CD8-positive, alpha-beta memory T cell (primary cell): Measurements from ENCODE around the gene IL2. TPM values are rescaled to one million over a fixed set of nuclear protein-coding genes. Genes with fewer than 3 reads are reported as not detected.
A peak's percentile ranks its signal among the peaks of the same experiment; 100 is the strongest.

Experiments
- CTCF ChIA-PET: fragments of 350-600 bp; sonication (Branson Sonifier 250); formaldehyde crosslinking; loops from one replicate; lab custom pipeline; 2021; ENCODE audit warnings: antibody characterized with exemption; lab: Charles Lee
- POLR2A ChIA-PET: fragments of 350-600 bp; sonication (Branson Sonifier 250); formaldehyde crosslinking; loops from one replicate; lab custom pipeline; 2021; ENCODE audit warnings: antibody characterized with exemption; lab: Charles Lee
- DNase-seq, 5 donors: peaks; one replicate each; pipeline versions ENCODE4 v3.0.0 to v3.0.0-alpha.2; 2020 to 2022; ENCODE audit warnings: mixed read lengths in 1 of 5
- H3K27ac ChIP-seq: one replicate; pipeline ENCODE4 v1.7.0; 2013; ENCODE audit warnings: low read depth, mild to moderate bottlenecking, low read length, moderate library complexity
- H3K27me3 ChIP-seq: 2 replicates; pipeline ENCODE4 v1.7.0; 2013; ENCODE audit warnings: low read length, mild to moderate bottlenecking; ENCODE audit not compliant: insufficient read depth, poor library complexity, severe bottlenecking
- H3K36me3 ChIP-seq: 2 replicates; pipeline ENCODE4 v1.7.0; 2013; ENCODE audit warnings: mild to moderate bottlenecking, low read length, moderate library complexity; ENCODE audit not compliant: insufficient read depth
- H3K4me1 ChIP-seq: 2 replicates; pipeline ENCODE4 v1.7.0; 2013; ENCODE audit warnings: mild to moderate bottlenecking, low read length, moderate library complexity; ENCODE audit not compliant: insufficient read depth
- H3K4me3 ChIP-seq: 2 replicates; pipeline ENCODE4 v1.7.0; 2013; ENCODE audit warnings: mild to moderate bottlenecking, low read length
- H3K9me3 ChIP-seq: 2 replicates; pipeline ENCODE4 v1.7.0; 2013; ENCODE audit warnings: mild to moderate bottlenecking, low read length
- H3K27ac Mint-ChIP-seq, 8 donors: one replicate each; pipeline ENCODE4 v1.8.0; 2020 to 2021; ENCODE audit warnings: mixed read lengths in 8 of 8, mild to moderate bottlenecking in 6 of 8, inconsistent platforms in 3 of 8, moderate library complexity in 3 of 8
- H3K27me3 Mint-ChIP-seq, 2 donors: one replicate each; pipeline ENCODE4 v1.8.0; 2020 to 2021; ENCODE audit warnings: mixed read lengths in 2 of 2, mild to moderate bottlenecking in 1 of 2, moderate library complexity in 1 of 2
- H3K36me3 Mint-ChIP-seq, 3 donors: one replicate each; pipeline ENCODE4 v1.8.0; 2020 to 2021; ENCODE audit warnings: mixed read lengths in 3 of 3, inconsistent platforms in 1 of 3, mild to moderate bottlenecking in 1 of 3
- H3K4me1 Mint-ChIP-seq, 3 donors: one replicate each; pipeline ENCODE4 v1.8.0; 2020 to 2021; ENCODE audit warnings: mixed read lengths in 3 of 3, inconsistent platforms in 1 of 3, mild to moderate bottlenecking in 1 of 3
- H3K4me3 Mint-ChIP-seq, 7 donors: one replicate each; pipeline ENCODE4 v1.8.0; 2020 to 2021; ENCODE audit warnings: mixed read lengths in 7 of 7, mild to moderate bottlenecking in 6 of 7, moderate library complexity in 4 of 7, inconsistent platforms in 2 of 7
- H3K9me3 Mint-ChIP-seq, 5 donors: one replicate each; pipeline ENCODE4 v1.8.0; 2020 to 2022; ENCODE audit warnings: mixed read lengths in 5 of 5, mild to moderate bottlenecking in 3 of 5, moderate library complexity in 2 of 5, inconsistent platforms in 1 of 5
- polyA plus RNA-seq: library from polyadenylated mRNA; unstranded; fragments of 300-500 nt; fragmentation: Illumina TruSeq; gene quantifications from one replicate; pipeline ENCODE4 v1.2.3, GENCODE V29; 2021
- total RNA-seq, 2 experiments: library from RNA; stranded (reverse); gene quantifications; one replicate each; pipeline ENCODE4 v1.2.3, GENCODE V29; 2021

Gene IL2
- total RNA-seq = 100 to 1,000 TPM; 173 to 179 TPM
- polyA plus RNA-seq = 0.46 TPM

- Mint-ChIP-seq H3K27ac (peak within 1 kb of the TSS; percentile 63 to 95 (median 86)), H3K4me3 (peak within 1 kb of the TSS; percentile 16 to 87 (median 80)), H3K36me3 (peaks cover 0 to 7% (median 2%) of the 10 kb centered on the region in 3 donors), H3K27me3 (no peaks in the 10 kb centered on the region), H3K4me1 (peaks cover 52 to 71% (median 66%) of the 10 kb centered on the region in 3 donors), H3K9me3 (no peaks in the 10 kb centered on the region)
- no peak within 1 kb of the TSS for H3K27ac ChIP-seq
- H3K36me3 ChIP-seq = no peaks in the 10 kb centered on the region
- ChIA-PET POLR2A (interaction anchor here (0.7 to 1.4 kb wide), 2 partner anchors 141 to 276 kb away, joined by 4 to 5 read pairs; partner anchors contain the start of gene BBS12), CTCF (interaction anchor here (0.8 to 1.8 kb wide), 3 partner anchors 10 to 122 kb away, joined by 3 to 5 read pairs (median 4); no protein-coding TSS in a partner anchor)
- no peaks in the 10 kb centered on the region for H3K9me3 ChIP-seq
- H3K27me3 ChIP-seq = no peaks in the 10 kb centered on the region
- peak in 1 of 5 donors; percentile 16 for DNase-seq
- H3K4me1 ChIP-seq = peaks cover 43% of the 10 kb centered on the region
- peak within 1 kb of the TSS; percentile 27 for H3K4me3 ChIP-seq
Measured at GRCh38 chr4:122456231-122457116, at the start of gene IL2. IL2 (minus strand) TSS chr4:122456725; CDS start chr4:122456440, 285 bp downstream.

- Mint-ChIP-seq H3K27me3 (peaks cover 0 to 3% of the 10 kb centered on the region in 2 donors), H3K4me1 (peaks cover 9 to 29% (median 24%) of the 10 kb centered on the region in 3 donors), H3K36me3 (no peaks in the 10 kb centered on the region), H3K4me3 (no peak overlapping the region), H3K27ac (peak overlapping the region in 3 of 8 donors; percentile 31 to 71 (median 44)), H3K9me3 (peaks cover 0 to 2% (median 0%) of the 10 kb centered on the region in 5 donors)
- ChIA-PET POLR2A (no interaction called here), CTCF (no interaction called here)
- Histone ChIP-seq H3K27me3 (no peaks in the 10 kb centered on the region), H3K36me3 (no peaks in the 10 kb centered on the region), H3K4me3 (no peak overlapping the region), H3K27ac (no peak overlapping the region), H3K9me3 (no peaks in the 10 kb centered on the region), H3K4me1 (no peaks in the 10 kb centered on the region)
- DNase-seq = no peak
Measured at GRCh38 chr4:122503214-122503613, 46.7 kb upstream of the IL2 start.

DNA sequence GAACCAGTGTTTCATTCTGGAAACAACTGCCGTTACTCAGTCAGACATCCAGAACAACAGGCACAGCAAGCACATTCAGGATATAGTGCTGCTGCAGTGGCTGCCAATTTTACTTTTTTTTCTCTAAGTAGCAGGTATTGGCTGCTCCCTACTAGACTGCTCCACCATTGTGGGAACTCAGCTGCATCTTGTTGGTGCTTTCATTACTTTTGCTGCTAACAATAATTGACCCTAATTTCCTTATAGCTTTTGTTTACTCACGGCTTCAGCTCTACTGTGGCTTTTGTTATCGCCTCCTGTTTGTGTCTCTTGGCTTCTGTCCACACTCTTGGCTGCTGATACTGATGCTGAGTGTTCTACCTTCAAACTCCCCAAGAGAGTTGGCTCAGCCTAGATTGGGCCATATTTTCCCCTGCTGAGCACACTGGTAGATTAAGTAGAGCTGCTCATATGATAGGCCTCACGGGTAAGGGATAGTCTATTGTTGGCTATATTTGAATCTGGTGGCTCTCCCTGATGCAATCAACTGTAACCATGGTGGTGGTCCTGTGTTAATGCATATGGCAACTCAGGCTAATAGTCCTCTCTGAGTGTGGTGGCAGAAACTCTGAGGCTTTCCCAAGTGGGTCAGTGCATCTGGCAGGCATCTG is 44.5 kb upstream of the IL2 start:
- Histone ChIP-seq H3K4me1 (no peaks in the 10 kb centered on the region), H3K4me3 (no peak overlapping the region), H3K36me3 (no peaks in the 10 kb centered on the region), H3K27me3 (no peaks in the 10 kb centered on the region), H3K9me3 (no peaks in the 10 kb centered on the region), H3K27ac (no peak overlapping the region)
- Mint-ChIP-seq H3K27me3 (peaks cover 0 to 2% of the 10 kb centered on the region in 2 donors), H3K4me3 (no peak overlapping the region), H3K36me3 (no peaks in the 10 kb centered on the region), H3K4me1 (peaks cover 2 to 14% (median 14%) of the 10 kb centered on the region in 3 donors), H3K9me3 (peaks cover 0 to 2% (median 0%) of the 10 kb centered on the region in 5 donors), H3K27ac (no peak overlapping the region)
- DNase-seq = no peak
- CTCF ChIA-PET = no interaction called here
- POLR2A ChIA-PET = no interaction called here

DNA sequence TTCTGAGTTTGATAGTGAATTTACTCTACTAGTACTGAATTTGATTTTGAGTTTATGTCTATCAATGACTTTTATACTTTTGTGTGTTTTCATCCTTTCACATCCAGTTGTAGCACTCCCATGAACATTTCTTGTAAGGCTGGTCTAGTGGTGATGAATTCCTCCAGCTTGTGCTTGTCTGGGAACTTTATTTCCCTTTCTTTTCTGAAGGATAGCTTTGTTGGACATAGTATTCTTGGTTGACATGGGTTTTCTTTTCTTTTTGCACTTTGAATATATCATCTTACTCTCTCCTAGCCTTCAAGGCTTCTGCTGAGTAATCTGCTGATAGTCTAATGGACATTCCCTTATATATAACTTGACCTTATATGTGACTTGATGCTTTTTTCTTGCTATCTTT is 32.5 kb upstream of the IL2 start:
- Mint-ChIP-seq H3K9me3 (peaks cover 29 to 45% (median 32%) of the 10 kb centered on the region in 5 donors), H3K4me3 (no peak overlapping the region), H3K4me1 (no peaks in the 10 kb centered on the region), H3K27me3 (peaks cover 0 to 3% of the 10 kb centered on the region in 2 donors), H3K27ac (no peak overlapping the region), H3K36me3 (peaks cover 0 to 4% (median 2%) of the 10 kb centered on the region in 3 donors)
- Histone ChIP-seq H3K36me3 (no peaks in the 10 kb centered on the region), H3K27me3 (no peaks in the 10 kb centered on the region), H3K9me3 (peaks cover 5% of the 10 kb centered on the region), H3K4me3 (no peak overlapping the region), H3K4me1 (no peaks in the 10 kb centered on the region), H3K27ac (no peak overlapping the region)
- DNase-seq = no peak
- ChIA-PET CTCF (no interaction called here), POLR2A (no interaction called here)

DNA sequence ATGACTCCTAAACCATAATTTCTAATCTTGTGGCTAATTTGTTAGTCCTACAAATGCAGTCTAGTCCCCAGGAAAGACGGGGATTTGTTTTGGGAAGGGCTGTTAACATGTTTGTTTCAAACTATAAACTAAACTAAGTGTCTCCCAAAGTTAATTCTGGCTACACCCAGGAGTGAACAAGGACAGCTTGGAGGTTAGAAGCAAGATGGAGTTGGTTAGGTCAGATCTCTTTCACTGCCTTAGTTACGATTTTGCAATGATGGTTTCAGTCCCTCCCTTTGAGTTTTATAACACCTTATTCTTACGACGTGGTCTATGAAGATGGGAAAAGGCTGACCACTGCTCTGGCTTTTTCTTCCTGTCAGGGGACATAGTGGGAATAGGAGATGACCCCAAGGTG is 27.0 kb upstream of the IL2 start:
- H3K9me3 ChIP-seq = no peaks in the 10 kb centered on the region
- Mint-ChIP-seq H3K27me3 (peaks cover 3 to 6% of the 10 kb centered on the region in 2 donors), H3K27ac (no peak overlapping the region), H3K4me1 (peaks cover 0 to 10% (median 5%) of the 10 kb centered on the region in 3 donors), H3K4me3 (no peak overlapping the region), H3K9me3 (peaks cover 10 to 19% (median 12%) of the 10 kb centered on the region in 5 donors), H3K36me3 (peaks cover 0 to 3% (median 0%) of the 10 kb centered on the region in 3 donors)
- POLR2A ChIA-PET = no interaction called here
- no peaks in the 10 kb centered on the region for H3K4me1 ChIP-seq
- no peak for DNase-seq
- H3K27ac ChIP-seq = no peak overlapping the region
- H3K27me3 ChIP-seq = no peaks in the 10 kb centered on the region
- H3K36me3 ChIP-seq = no peaks in the 10 kb centered on the region
- no peak overlapping the region for H3K4me3 ChIP-seq
- CTCF ChIA-PET = no interaction called here

- peaks cover 0 to 3% (median 0%) of the 10 kb centered on the region in 5 donors for H3K9me3 Mint-ChIP-seq
- H3K4me3 Mint-ChIP-seq = no peak overlapping the region
- CTCF ChIA-PET = interaction anchor here (1.2 to 1.7 kb wide), 2 partner anchors 9 to 23 kb away, joined by 3 to 4 read pairs; no protein-coding TSS in a partner anchor
- H3K9me3 ChIP-seq = no peaks in the 10 kb centered on the region
- H3K27ac Mint-ChIP-seq = no peak overlapping the region
- H3K4me1 ChIP-seq = no peaks in the 10 kb centered on the region
- H3K27ac ChIP-seq = no peak overlapping the region
- H3K36me3 ChIP-seq = no peaks in the 10 kb centered on the region
- no peak for DNase-seq
- peaks cover 3 to 7% of the 10 kb centered on the region in 2 donors for H3K27me3 Mint-ChIP-seq
- H3K4me1 Mint-ChIP-seq = peaks cover 0 to 10% (median 5%) of the 10 kb centered on the region in 3 donors
- no peaks in the 10 kb centered on the region for H3K36me3 Mint-ChIP-seq
- no peaks in the 10 kb centered on the region for H3K27me3 ChIP-seq
- no peak overlapping the region for H3K4me3 ChIP-seq
- POLR2A ChIA-PET = no interaction called here
Measured at GRCh38 chr4:122481766-122482405, 25.4 kb upstream of the IL2 start.

DNA sequence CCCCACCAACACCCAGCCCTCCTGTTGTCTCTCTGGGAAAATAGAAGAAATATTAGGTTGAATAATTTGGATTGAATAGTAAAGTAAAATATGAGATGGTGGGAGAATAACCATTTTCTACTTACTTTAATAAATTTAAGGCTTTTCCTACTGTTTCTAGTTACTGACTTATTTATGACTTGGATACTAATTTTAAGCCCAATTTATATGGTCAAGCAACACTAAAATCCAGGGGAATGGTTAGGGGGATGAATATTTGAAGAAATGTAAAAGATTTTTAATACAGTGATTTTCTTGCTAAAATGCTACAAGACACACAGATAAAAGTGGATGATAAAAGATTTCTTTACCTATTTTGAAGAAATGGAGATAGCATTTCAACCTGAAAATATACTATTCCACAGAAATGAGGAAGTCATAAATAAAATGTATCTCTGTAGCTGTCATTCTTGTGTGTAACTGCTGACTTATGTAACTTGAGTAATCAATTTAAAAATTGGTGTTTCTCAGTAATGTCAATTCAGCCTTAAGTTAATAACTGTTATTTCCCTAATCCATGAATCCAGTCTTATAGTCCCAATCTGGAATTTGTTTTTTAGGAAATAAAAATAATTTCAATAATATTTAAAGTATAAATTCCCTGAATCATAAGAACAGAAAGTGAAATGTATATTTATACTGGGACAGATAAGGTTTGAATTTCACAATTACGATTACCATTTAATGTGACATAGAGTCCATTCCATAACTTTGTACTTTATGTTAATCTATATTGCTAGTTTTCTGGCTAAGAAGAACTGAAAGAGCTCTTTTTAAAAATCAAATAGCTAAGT is 24.3 kb upstream of the IL2 start:
- Histone ChIP-seq H3K36me3 (no peaks in the 10 kb centered on the region), H3K27me3 (no peaks in the 10 kb centered on the region), H3K4me3 (no peak overlapping the region), H3K4me1 (no peaks in the 10 kb centered on the region), H3K9me3 (no peaks in the 10 kb centered on the region), H3K27ac (no peak overlapping the region)
- POLR2A ChIA-PET = no interaction called here
- CTCF ChIA-PET = interaction anchor here (1.7 kb wide), 1 partner anchor 22 kb away, joined by 3 read pairs; no protein-coding TSS in a partner anchor
- no peaks in the 10 kb centered on the region for H3K9me3 Mint-ChIP-seq
- no peak overlapping the region for H3K27ac Mint-ChIP-seq
- no peaks in the 10 kb centered on the region for H3K36me3 Mint-ChIP-seq
- H3K27me3 Mint-ChIP-seq = peaks cover 3 to 9% of the 10 kb centered on the region in 2 donors
- DNase-seq = no peak
- peaks cover 0 to 10% (median 5%) of the 10 kb centered on the region in 3 donors for H3K4me1 Mint-ChIP-seq
- no peak overlapping the region for H3K4me3 Mint-ChIP-seq
